HepG2 (cell line): Measurements from ENCODE around the gene SEMA3B. TPM values are rescaled to one million over a fixed set of nuclear protein-coding genes. Genes with fewer than 3 reads are reported as not detected.

Experiments
- ADNP ChIP-seq: sonication (generic); formaldehyde crosslinking; IDR thresholded peaks from 2 replicates; pipeline ENCODE4 v1.4.0; 2020; ENCODE audit warnings: missing genetic modification reagents
- AKAP8 ChIP-seq: sonication (generic); formaldehyde crosslinking; IDR thresholded peaks from 2 replicates; pipeline ENCODE4 v1.5.1; 2020; ENCODE audit warnings: mild to moderate bottlenecking, missing genetic modification reagents
- FOXJ3 ChIP-seq: sonication (generic); formaldehyde crosslinking; IDR thresholded peaks from 2 replicates; pipeline ENCODE4 v1.4.0; 2020; ENCODE audit warnings: missing genetic modification reagents, mild to moderate bottlenecking, borderline replicate concordance
- HCFC1 ChIP-seq: fragments of 150-350 bp; IDR thresholded peaks from 2 replicates; pipeline ENCODE4 v1.6.1; 2014; ENCODE audit warnings: low read depth, low read length
- REXO4 ChIP-seq: sonication (generic); formaldehyde crosslinking; IDR thresholded peaks from 2 replicates; pipeline ENCODE4 v1.8.0; 2022; ENCODE audit warnings: missing genetic modification reagents, mild to moderate bottlenecking, borderline replicate concordance
- STAT5B ChIP-seq: sonication (generic); formaldehyde crosslinking; IDR thresholded peaks from 2 replicates; pipeline ENCODE4 v1.4.0; 2020; ENCODE audit warnings: missing genetic modification reagents
- ZMYM3 ChIP-seq: sonication (generic); formaldehyde crosslinking; IDR thresholded peaks from 2 replicates; pipeline ENCODE4 v1.5.1; 2020; ENCODE audit warnings: mild to moderate bottlenecking, missing genetic modification reagents
- ZNF317 ChIP-seq: sonication (generic); formaldehyde crosslinking; IDR thresholded peaks from 2 replicates; pipeline ENCODE4 v1.5.0; 2020; ENCODE audit warnings: mild to moderate bottlenecking, missing genetic modification reagents
- ZNF333 ChIP-seq: sonication (generic); formaldehyde crosslinking; IDR thresholded peaks from 2 replicates; pipeline ENCODE4 v1.4.0; 2020; ENCODE audit warnings: mild to moderate bottlenecking, missing genetic modification reagents, borderline replicate concordance
- polyA plus RNA-seq, 8 experiments: library from polyadenylated mRNA; depleted of rRNA in 3 of 8; stranded (reverse) in 7 of 8; unstranded in 1 of 8; fragments of >200 nt; fragmentation: Illumina TruSeq in 4 of 8; extraction: Trizol in 4 of 8; gene quantifications; 2 replicates each; pipeline versions ENCODE4 v1.2.1 to v1.2.3, GENCODE V29; 2011 to 2016; ENCODE audit warnings: low read depth in 4 of 8, missing spikeins in 1 of 8, mixed read lengths in 1 of 8; ENCODE audit not compliant: insufficient read depth in 1 of 8
- total RNA-seq, 5 experiments: library from RNA; depleted of rRNA; stranded (reverse); fragments of >200 nt; fragmentation: Illumina TruSeq; extraction: Trizol; gene quantifications; 2 replicates each; pipeline ENCODE4 v1.2.3, GENCODE V29; 2016; ENCODE audit warnings: low read depth in 1 of 5
- TF ChIP-seq, protein P1 (sequence below): sonication (generic); formaldehyde crosslinking; IDR thresholded peaks from 2 replicates; pipeline ENCODE4 v1.4.0; 2020; ENCODE audit warnings: low read depth, mild to moderate bottlenecking, missing genetic modification reagents
- TF ChIP-seq, protein P2 (sequence below): sonication (generic); formaldehyde crosslinking; IDR thresholded peaks from 2 replicates; pipeline ENCODE4 v1.4.0; 2020; ENCODE audit warnings: missing genetic modification reagents, borderline replicate concordance
- TF ChIP-seq, protein P3 (sequence below): sonication (generic); formaldehyde crosslinking; IDR thresholded peaks from 2 replicates; pipeline ENCODE4 v1.5.0; 2020; ENCODE audit warnings: mild to moderate bottlenecking, missing genetic modification reagents
- TF ChIP-seq, protein P4 (sequence below): IDR thresholded peaks from 2 replicates; pipeline ENCODE4 v1.6.1; 2012; ENCODE audit warnings: low read length, improper control_type of control experiment

The SEMA3B gene
- total and polyA plus RNA-seq, 2 of the 13 experiments (the other 11 are each of a cell fraction or from before 2014, with no cell fraction given), result 93.2 to 158 TPM

DNA sequence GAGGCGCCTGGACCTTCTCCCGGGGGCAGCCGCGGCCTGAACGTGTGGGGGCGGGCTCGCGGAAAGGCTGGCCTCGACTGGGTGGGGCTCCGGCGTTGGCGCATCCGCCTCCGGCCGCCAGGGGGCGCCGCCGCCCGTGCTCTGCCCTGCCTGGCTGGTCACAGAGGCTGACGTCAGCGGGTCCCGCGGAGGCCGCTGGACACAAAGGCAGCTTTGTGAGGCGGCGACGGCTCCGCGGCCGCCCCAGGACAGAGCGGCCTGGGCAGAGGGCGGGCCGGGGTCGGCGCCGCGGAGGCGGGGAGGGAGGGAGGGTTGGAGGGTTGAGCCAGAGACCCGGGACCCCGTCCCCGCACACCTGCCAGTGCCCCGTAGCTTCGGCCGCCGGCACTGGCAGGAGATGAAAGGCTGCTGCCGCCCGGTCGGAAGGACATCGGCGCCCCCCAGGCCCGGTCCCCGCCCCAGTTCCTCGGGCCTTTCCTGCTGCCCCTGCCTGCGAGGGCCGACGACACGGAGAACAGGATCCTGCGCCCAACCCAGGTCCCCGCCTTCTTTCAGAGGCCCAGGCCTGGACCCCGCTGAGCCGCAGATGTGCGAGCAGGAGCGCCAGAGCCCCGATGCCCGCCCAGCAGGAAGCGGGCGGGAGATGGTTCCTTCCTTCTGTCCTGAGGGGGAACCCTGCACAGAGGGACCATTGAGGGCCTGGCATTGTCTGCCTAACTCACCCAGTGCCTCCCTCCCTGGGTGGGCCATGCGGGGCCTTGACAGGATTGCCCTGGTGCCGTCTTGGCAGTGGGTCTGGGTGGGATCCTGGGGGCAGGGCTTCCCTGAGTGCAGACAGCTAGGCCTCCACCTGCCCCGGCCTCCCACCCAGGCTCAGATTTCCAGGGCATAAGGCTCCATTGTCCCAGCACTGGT, 8.7 kb upstream of the SEMA3B start (continued):
- TF ChIP-seq, protein P1, sequence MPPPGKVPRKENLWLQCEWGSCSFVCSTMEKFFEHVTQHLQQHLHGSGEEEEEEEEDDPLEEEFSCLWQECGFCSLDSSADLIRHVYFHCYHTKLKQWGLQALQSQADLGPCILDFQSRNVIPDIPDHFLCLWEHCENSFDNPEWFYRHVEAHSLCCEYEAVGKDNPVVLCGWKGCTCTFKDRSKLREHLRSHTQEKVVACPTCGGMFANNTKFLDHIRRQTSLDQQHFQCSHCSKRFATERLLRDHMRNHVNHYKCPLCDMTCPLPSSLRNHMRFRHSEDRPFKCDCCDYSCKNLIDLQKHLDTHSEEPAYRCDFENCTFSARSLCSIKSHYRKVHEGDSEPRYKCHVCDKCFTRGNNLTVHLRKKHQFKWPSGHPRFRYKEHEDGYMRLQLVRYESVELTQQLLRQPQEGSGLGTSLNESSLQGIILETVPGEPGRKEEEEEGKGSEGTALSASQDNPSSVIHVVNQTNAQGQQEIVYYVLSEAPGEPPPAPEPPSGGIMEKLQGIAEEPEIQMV (CRISPR knock-in tag), result peak; percentile 77; the same call in 1 of the 2 replicates
- TF ChIP-seq, protein P2, sequence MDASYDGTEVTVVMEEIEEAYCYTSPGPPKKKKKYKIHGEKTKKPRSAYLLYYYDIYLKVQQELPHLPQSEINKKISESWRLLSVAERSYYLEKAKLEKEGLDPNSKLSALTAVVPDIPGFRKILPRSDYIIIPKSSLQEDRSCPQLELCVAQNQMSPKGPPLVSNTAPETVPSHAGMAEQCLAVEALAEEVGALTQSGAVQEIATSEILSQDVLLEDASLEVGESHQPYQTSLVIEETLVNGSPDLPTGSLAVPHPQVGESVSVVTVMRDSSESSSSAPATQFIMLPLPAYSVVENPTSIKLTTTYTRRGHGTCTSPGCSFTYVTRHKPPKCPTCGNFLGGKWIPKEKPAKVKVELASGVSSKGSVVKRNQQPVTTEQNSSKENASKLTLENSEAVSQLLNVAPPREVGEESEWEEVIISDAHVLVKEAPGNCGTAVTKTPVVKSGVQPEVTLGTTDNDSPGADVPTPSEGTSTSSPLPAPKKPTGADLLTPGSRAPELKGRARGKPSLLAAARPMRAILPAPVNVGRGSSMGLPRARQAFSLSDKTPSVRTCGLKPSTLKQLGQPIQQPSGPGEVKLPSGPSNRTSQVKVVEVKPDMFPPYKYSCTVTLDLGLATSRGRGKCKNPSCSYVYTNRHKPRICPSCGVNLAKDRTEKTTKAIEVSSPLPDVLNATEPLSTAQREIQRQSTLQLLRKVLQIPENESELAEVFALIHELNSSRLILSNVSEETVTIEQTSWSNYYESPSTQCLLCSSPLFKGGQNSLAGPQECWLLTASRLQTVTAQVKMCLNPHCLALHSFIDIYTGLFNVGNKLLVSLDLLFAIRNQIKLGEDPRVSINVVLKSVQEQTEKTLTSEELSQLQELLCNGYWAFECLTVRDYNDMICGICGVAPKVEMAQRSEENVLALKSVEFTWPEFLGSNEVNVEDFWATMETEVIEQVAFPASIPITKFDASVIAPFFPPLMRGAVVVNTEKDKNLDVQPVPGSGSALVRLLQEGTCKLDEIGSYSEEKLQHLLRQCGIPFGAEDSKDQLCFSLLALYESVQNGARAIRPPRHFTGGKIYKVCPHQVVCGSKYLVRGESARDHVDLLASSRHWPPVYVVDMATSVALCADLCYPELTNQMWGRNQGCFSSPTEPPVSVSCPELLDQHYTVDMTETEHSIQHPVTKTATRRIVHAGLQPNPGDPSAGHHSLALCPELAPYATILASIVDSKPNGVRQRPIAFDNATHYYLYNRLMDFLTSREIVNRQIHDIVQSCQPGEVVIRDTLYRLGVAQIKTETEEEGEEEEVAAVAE (CRISPR knock-in tag), result no peak; the same call in 1 of the 2 replicates
- TF ChIP-seq, protein P3, sequence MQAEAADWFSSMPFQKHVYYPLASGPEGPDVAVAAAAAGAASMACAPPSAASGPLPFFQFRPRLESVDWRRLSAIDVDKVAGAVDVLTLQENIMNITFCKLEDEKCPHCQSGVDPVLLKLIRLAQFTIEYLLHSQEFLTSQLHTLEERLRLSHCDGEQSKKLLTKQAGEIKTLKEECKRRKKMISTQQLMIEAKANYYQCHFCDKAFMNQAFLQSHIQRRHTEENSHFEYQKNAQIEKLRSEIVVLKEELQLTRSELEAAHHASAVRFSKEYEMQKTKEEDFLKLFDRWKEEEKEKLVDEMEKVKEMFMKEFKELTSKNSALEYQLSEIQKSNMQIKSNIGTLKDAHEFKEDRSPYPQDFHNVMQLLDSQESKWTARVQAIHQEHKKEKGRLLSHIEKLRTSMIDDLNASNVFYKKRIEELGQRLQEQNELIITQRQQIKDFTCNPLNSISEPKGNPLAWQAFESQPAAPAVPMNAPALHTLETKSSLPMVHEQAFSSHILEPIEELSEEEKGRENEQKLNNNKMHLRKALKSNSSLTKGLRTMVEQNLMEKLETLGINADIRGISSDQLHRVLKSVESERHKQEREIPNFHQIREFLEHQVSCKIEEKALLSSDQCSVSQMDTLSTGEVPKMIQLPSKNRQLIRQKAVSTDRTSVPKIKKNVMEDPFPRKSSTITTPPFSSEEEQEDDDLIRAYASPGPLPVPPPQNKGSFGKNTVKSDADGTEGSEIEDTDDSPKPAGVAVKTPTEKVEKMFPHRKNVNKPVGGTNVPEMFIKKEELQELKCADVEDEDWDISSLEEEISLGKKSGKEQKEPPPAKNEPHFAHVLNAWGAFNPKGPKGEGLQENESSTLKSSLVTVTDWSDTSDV, result peak; percentile 49; the same call in 1 of the 2 replicates
- TF ChIP-seq HCFC1, result 0 out of 2 replicates have a peak, but pooled peaks have one; percentile 8
- TF ChIP-seq, protein P4, sequence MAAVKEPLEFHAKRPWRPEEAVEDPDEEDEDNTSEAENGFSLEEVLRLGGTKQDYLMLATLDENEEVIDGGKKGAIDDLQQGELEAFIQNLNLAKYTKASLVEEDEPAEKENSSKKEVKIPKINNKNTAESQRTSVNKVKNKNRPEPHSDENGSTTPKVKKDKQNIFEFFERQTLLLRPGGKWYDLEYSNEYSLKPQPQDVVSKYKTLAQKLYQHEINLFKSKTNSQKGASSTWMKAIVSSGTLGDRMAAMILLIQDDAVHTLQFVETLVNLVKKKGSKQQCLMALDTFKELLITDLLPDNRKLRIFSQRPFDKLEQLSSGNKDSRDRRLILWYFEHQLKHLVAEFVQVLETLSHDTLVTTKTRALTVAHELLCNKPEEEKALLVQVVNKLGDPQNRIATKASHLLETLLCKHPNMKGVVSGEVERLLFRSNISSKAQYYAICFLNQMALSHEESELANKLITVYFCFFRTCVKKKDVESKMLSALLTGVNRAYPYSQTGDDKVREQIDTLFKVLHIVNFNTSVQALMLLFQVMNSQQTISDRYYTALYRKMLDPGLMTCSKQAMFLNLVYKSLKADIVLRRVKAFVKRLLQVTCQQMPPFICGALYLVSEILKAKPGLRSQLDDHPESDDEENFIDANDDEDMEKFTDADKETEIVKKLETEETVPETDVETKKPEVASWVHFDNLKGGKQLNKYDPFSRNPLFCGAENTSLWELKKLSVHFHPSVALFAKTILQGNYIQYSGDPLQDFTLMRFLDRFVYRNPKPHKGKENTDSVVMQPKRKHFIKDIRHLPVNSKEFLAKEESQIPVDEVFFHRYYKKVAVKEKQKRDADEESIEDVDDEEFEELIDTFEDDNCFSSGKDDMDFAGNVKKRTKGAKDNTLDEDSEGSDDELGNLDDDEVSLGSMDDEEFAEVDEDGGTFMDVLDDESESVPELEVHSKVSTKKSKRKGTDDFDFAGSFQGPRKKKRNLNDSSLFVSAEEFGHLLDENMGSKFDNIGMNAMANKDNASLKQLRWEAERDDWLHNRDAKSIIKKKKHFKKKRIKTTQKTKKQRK, result no peak
- no peak for TF ChIP-seq ZMYM3 (CRISPR knock-in tag)
- no peak for TF ChIP-seq ADNP (CRISPR knock-in tag)
- no peak for TF ChIP-seq STAT5B (CRISPR knock-in tag)
- TF ChIP-seq REXO4 (CRISPR knock-in tag), result no peak
- TF ChIP-seq AKAP8 (CRISPR knock-in tag), result peak; percentile 95
- TF ChIP-seq ZNF333 (CRISPR knock-in tag), result no peak
- no peak for TF ChIP-seq ZNF317 (CRISPR knock-in tag)
- TF ChIP-seq FOXJ3 (CRISPR knock-in tag), result peak; percentile 57; the same call in 1 of the 2 replicates
